Activated T-helper 9 cell treated with anti-CD3 and anti-CD28 coated beads, Interleukin-2, amount 50 U/mL, for 16 hours (primary cell): ENCODE results near the gene C5.
"Not testable (repeated sequence)": the region's sequence is repeated elsewhere in the genome, so short reads cannot be mapped to it uniquely, and the experiment has no call there.

Experiments used
- DNase-seq: peaks from one replicate; pipeline ENCODE4 v3.0.0-alpha.2; 2020; ENCODE audit warnings: low read depth

Gene C5

DNA sequence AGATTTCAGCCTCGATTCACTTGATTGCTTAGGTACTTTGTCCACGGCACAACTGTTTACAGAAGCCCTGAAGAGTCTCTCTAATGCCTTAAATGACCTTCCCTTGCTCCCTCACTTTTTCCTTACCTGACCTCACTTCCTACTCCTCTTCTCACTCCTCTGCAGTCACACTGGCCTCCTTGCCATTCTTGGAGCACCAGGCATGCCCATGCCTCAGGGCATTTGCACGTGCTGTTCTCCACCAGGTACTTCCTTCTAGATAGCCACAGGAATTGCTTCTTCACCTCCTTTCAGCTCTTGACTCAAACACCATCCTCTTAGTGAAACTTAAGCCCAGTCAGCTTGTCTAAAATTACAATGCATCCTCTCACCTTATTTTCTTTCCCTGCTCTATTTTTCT lies 71.1 kb downstream of the C5 start:
- DNase-seq, result no peak

DNA sequence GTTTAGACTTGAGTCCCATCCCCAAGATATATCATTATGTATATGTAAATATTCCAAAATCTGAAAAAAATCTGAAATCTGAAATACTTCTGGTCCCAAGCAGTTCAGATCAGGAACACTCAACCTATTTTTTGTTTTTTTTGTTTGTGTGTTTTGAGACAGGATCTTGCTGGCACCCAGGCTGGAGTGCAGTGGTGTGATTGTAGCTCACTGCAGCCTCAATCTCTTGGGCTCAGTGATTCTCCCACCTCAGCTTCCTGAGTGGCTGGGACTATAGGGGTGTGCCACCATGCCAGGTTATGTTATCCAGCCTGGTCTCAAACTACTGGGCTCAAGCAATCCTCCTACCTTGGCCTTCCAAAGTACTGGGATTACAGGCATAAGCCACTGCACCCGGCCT lies 72.8 kb downstream of the C5 start:
- DNase-seq, result no peak

DNA sequence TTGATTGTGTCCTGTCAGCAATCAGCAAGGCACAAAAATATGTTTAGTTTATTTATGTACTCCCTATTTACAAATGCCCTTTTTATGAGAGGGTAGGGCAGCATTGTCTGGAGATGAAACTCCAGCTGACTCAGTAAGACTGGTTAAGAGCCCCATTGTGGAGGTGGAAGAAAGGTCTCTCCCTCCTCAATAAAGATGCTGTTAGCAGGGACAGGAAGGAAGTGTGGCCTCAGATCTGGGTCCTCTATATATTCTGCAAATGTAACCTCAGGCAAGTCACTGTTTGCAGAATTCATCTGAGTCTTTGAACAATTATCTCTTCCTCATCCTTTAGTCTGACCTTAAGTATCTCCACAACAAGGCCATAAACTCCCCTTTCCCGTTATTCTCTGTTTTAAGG lies 75.2 kb downstream of the C5 start:
- no peak for DNase-seq

DNA sequence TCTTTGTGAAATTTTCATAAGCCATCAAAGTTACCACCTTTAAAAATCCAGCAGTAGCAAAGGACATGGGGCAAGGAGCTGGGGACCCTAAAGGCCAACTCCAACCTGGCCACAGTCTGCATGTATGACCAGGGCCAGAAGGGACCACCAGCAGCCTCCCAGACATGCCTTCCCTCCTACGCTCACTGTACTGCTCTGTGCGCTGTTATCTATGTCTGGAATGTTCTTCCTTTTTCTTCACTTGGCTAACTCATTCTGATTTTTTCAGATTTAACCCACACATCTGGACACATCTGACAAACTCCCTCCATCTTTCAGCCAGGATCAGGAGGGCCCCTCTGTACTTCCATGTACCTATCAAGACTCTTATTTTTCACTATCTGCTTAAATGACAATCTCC lies 75.9 kb downstream of the C5 start:
- no peak for DNase-seq

DNA sequence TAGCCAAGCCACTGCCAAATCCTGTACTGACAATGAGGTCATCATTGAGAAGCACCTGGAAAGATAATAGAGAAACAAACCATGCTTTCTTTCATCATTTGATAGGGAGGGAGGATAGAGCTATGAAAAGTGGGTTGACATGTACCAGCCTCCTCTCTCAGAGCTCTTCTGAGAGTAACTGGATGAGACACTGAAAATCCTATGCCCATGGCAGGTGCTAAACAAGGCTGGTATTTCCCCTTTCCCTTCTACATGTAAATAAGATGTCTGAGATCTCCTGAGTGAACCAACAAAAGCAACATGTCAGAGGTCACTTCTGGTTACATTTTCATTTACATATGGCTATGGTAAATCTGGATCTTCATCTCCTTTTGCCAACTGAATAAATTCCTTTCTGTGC lies 78.1 kb downstream of the C5 start:
- no peak for DNase-seq

DNA sequence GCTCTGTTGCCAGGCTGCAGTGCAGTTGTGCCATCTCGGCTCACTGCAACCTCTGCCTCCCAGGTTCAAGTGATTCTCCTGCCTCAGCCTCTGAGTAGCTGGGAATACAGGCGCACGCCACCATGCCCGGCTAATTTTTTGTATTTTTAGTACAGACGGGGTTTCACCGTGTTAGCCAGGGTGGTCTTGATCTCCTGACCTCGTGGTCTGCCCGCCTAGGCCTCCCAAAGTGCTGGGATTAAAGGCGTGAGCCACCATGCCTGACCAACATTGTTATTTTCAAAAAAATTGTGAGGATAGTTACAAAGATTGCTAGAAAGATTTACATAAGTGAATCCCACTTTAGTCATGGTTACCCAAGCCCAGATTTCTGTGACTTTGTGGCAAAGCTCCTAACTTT lies 78.6 kb downstream of the C5 start:
- DNase-seq, result not testable (repeated sequence)

GRCh38 chr9:120970244-120970643 lies 79.8 kb downstream of the C5 start:
- DNase-seq, result no peak

DNA sequence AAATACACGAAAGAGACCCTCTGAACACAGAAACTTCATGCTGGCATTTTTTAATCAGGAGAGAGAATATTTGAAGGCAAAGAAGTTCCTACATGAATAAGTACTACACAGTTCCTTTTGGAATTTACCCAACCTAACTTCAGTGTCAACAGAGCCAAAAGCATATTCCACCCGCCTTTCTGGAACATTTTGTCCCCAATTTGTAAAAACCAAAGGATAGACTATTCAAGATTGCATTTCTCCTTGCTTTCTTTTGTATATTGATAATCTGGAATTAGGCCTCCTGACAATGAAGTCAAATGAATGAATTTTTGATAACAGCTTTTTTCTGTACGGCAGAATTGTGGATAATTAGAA lies 84.1 kb downstream of the C5 start:
- no peak for DNase-seq

DNA sequence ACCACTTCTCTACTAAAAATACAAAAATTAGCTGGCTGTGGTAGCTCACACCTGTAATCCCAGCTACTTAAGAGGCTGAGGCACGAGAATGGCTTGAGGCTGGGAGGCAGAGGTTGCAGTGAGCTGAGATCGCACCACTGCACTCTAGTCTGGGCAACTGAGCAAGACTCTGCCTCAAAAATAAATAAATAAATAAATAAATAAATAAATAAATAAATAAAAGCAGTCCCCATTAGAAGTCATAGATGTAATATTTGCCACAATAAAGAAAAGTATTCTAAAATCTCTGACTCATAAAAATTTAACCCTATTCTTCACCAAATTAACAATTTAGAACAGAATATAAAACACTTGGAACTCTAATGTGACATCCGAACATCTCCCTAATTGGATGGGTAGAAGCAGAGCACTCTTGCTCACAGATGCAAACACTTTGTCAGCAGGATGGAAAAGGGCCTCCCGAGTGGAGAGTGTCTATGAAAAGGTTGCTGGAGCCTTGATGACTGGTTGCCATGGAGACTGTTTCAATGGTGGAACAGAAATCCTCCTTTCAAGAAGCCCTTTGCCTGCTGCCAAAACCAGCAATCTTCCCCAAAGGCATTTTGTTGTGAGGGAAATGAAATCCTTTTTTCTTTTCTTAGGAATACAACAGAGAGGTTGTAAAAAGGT lies 84.6 kb downstream of the C5 start:
- no peak for DNase-seq

DNA sequence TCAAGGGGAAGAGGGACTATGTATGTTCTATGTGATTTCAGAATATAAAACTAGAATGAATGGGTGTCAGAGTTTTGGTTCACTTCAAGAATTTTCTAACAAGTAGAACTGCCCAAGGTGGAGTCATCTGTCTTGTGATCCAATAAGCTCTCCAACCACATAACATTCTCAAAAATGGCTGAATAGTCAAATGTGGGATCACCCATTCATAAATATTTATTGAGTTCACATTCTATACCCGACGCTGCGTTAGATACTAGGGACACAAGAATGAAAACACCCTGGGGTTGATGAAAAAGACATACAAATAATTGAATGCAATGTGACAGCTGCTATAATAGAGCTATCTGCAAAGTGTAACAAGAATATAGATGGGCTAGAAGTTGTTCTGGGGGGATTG lies 88.1 kb downstream of the C5 start:
- no peak for DNase-seq

DNA sequence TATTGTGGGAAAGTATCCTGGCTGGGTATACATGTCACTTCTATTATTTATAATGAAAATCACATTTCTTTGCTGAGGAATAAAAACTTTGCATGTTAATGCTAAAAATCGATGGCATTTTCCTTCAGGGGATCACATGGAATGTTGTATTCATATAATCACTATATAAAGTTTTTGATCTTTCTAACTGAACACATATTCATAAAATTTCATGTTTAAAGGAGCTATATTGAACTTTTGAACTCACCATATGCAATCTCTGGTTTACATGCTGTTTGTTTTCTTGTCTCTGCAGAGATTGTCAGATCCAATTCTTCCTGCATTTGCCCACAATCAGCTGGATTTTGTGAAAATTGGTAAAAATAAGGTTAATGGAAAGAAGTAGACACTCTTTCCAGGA lies 90.1 kb downstream of the C5 start:
- DNase-seq, result no peak

DNA sequence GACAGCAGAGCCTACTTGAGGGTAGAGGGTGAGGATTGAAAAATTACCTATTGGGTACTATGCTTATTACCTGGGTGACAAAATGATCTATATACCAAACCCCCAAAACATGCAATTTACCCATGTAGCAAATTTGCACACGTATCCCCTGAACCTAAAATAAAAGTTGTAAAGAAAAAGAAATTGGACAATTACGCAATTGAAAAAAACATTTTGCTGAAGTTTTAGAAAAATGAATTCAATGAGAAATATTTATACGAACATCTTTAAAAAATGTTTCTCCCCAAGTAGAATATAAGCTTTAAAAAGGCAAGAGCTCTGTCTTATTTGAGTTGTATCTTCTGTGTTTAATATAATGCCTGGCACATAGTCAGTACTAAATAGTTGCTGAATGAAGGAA lies 93.2 kb downstream of the C5 start:
- no peak for DNase-seq

DNA sequence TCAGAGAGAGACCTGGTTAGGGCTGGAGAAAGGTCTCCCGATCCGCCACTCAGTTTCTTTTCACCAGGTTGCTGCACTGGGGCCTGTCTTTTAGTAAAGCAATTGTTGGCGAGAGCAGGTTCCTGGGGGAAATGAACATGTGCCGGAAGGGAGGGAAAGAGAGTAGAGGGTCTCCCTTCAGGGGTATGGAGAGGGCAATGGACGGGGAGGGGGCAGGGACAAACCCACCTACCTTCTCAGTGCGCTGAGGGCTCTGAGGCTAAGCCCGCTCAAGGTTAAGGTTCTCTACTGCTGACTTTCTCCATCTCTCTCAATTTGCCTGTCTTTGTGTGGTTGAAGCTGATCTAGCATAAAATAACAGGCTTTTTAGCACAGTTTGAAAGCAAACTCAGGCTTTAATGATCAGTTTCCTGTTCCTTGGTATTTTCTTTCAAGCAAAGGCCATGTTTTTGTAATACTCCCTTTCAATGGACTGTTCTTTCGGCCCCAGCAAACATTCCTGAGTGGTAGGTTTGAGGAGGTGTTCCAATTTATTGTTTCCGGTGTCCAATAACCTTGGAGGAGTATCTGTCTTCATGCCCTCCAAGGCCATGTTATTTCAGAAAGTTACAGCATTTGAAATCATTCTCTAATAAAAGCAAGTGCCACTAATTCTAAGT lies 98.0 kb downstream of the C5 start:
- no peak for DNase-seq

GRCh38 chr9:120950421-120951388 lies 99.4 kb downstream of the C5 start:
- DNase-seq, result no peak

DNA sequence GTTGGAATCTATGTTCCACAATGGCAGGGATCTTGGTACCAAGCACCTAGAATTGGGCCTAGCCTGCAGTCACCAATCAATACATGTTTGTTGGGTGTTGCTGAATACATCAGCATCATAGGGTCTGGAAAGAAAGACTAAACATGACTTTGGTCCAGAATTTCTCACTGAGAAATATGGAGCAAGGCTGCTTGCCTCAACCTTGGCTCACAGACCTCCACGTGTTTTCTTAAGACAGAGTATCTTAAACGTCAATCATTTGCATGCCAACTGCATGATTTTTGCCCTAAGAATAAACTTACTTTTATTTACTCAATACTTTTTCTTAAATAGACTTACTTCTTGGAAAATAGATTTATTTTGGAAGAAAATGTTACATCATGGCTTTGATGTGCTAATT lies 100.8 kb downstream of the C5 start:
- DNase-seq, result no peak

DNA sequence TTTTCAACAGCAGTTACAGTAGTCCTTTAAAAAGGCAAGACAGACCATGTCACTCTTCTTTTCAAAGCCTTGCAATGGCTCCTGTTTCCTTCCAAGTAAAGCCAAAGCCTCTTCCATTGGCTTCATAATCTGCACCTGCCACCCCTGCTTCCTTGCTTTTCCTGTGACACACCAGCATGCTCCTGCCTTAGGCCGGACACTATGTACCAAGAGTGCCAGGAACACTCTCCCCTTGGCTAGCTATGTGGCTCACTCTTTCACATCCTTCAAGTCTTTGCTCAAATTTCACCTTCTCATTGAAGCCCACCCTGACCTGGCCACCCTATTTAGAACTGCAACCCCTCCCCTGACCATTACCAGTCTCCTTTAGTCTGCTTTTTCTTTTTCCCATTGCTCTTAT lies 101.3 kb downstream of the C5 start:
- DNase-seq, result no peak

DNA sequence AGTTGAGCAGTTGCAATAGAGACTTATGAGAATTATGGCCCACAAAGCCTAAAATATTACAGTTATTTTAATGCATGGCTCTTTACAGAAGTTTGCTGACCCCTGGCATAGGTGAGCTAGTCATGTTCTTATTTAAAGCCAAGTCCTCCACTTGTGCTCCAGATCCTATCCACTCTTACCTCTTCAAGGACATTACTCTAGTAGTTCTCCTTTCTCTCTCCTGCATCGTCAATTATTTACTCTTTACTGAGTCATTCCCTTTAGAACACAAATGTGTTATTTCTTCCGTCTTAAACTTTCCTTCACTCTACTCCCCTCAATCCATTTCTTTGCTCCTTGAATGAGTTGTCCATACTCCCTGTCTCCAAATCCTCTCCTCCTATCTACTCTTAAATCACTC lies 102.9 kb downstream of the C5 start:
- DNase-seq, result no peak

- no peak for DNase-seq
Measured at GRCh38 chr9:120946259-120946658, 103.8 kb downstream of the C5 start.

DNA sequence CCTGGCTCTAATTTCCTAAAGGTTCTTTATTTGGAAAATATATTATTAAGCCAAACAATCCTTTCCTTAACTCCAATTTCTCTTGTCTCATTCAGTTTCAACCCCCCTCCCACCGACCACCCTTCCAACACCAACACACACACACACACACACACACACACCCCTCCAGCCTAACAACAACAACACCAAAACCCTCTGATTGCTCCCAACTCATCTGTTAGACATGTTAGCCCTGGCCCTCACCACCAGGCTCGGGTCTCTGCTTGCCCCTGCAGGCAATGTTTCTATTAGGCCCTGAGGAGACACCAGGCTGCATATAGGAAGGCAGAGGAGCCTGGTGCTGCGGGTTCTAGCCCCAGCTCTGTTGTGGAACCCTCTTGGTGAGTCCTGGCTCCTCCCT lies 105.1 kb downstream of the C5 start:
- no peak for DNase-seq

DNA sequence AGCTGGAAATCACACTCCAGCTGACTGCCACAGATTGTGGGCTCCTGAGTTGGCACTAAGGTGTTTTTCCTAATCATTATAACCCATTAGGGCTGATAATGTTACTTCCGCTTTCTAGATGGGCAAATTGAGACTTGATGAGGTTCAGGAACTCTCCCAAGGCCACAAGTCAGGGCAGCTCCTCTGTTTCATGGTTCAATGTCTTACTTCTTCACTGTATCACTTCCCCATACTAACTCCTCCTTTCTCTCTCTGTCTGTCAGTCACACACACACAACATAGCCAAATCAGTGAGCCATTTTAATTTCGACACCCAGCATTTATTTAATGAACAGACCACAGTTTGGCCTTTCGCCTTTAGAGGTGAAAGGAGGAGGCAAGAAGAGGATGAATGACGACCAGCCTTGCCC lies 105.6 kb downstream of the C5 start:
- DNase-seq, result no peak

- no peak for DNase-seq
Measured at GRCh38 chr9:120942186-120943001, 107.7 kb downstream of the C5 start.

DNA sequence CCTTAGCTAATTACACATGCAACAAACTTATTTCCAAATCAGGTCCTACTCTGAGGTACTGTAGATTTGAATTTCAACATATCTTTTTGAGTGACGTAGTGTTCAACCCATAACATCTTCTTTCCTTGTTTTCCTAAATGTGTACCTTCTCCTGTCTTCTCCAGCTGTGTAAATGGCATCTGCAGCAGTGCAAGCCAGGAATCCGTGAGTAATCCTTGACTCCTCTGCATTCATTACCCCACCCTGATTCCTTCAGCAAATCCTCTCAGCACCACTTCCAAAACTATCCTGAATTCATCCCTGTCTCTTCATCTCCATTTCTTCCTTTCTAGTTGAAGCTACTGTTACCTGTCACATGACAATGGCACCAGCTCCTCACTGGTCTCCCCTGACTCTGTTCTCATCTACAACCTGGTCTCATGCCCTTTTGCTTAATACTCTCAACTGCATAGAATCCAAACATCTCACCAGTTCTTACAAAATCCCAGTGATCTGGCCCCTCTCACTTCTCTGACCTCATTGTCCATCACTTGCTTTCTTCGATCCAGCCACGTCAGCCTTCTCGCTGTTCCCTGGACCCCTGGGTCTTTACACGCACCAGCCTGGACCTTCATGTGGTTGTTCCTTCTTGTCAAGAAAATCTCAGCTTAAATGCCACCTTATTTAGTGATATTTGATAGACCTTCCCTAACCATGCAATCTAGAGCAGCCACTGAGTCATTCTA lies 108.9 kb downstream of the C5 start:
- DNase-seq, result no peak
